ENCODE measurements around the gene HACD4.

Gene HACD4

DNA sequence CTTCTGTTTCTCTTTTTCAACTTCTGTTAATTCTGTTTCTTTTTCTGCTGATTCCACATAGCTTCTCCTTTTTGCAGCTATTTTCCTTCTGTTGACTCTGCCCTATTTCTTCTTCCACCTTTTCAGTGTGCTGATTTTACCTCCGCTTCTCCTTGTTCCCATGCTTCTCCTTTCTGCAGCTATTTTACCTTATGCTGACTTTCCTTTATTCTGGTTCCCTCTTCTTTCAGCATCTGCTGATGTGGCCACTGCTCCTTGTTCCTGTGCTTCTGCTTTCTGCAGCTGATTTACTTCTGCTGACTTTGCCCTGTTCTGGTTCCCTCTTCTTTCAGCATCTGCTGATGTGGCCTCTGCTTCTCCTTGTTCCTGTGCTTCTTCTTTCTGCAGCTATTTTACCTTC lies 58.8 kb downstream of the HACD4 start:
- TF ChIP-seq, protein P1, sequence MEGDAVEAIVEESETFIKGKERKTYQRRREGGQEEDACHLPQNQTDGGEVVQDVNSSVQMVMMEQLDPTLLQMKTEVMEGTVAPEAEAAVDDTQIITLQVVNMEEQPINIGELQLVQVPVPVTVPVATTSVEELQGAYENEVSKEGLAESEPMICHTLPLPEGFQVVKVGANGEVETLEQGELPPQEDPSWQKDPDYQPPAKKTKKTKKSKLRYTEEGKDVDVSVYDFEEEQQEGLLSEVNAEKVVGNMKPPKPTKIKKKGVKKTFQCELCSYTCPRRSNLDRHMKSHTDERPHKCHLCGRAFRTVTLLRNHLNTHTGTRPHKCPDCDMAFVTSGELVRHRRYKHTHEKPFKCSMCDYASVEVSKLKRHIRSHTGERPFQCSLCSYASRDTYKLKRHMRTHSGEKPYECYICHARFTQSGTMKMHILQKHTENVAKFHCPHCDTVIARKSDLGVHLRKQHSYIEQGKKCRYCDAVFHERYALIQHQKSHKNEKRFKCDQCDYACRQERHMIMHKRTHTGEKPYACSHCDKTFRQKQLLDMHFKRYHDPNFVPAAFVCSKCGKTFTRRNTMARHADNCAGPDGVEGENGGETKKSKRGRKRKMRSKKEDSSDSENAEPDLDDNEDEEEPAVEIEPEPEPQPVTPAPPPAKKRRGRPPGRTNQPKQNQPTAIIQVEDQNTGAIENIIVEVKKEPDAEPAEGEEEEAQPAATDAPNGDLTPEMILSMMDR (IDR thresholded peaks at IDR 0.05; ENCODE audit: low read depth, low read length) = no peak
- DNase-seq (ENCODE audit: extremely low read depth, low read depth) = no peak

DNA sequence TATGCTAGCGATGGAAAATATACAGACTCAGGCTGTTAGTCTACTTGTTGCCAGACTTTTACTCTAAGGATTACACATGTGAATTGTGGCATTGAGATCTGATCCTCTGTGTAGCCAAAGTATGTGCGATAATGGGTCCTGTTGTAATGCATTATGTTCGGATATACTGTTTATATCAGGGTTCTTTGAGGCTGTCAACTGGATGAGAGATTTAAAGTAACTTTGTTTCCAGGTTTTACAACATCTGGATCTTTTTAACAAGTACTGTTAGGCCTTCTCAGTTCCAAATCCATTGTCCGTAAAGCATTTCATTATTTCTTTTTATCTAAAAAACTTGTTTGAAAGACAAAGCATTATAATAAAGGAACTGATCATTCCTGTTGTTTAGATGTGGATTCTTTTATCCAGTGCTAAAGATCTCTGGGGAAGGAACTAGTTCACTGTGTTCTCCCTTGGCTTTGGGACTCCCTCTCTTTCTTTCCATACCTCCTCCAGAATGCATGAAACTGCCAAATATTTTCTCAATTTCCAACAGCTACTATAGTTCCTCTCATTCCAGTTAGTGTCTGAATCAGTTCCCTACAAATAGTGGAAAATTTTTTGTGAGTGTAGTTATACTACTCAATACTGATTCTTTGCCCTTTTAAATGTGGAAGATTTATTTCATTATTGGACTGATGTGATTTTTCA lies 68.8 kb downstream of the HACD4 start:
- no peak for DNase-seq (ENCODE audit: extremely low read depth, low read depth)

DNA sequence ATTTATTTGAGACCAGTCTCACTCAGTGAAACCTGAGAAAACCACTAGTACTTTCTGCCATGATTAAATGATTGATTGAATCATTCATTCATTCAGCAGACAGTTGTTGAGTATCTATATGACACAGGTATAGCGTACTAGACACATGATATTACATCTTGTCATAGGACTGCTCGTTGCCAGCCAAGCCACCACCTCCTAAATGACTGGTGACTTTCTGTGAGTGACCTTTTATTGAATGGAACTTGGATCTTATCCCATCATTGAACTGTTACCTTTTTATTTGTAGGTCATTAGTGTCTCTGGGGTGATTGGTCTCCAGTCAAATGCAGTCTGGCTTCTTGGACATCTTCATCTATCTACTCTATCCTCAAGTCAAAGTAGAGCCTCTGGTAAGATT lies 80.7 kb downstream of the HACD4 start:
- DNase-seq (ENCODE audit: extremely low read depth, low read depth) = no peak
- TF ChIP-seq, protein P1 (IDR thresholded peaks at IDR 0.05; ENCODE audit: low read depth, low read length) = no peak

More for the DNA sequence above, 68.8 kb downstream of the HACD4 start:
- TF ChIP-seq, protein P1 (IDR thresholded peaks at IDR 0.05; ENCODE audit: low read depth, low read length) = no peak

All from AG09319 (cell line).